HCT116 (cell line): ENCODE data around the gene ENTHD1. TPM values are rescaled to one million over a fixed set of nuclear protein-coding genes. Genes with fewer than 3 reads are reported as not detected.

Experiments used
- ATAC-seq: fragments of 200-7000 bp; cut with Tn5 transposase; 2 replicates; pipeline ENCODE4 v1.9.1; 2020; ENCODE audit warnings: mild to moderate bottlenecking, moderate library complexity
- BruUV-seq: library from RNA; stranded (reverse); fragments of 400-500 nt; replicated peaks from 2 replicates; lab custom pipeline; 2021; lab: Mats Ljungman, UMichigan
- CTCF ChIA-PET: fragments of 300-600 bp; sonication (Branson Sonifier 250); formaldehyde crosslinking; loops from one replicate; lab custom pipeline; 2021; ENCODE audit warnings: antibody characterized with exemption; lab: Charles Lee
- POLR2A ChIA-PET: fragments of 300-600, 350-600 bp; sonication (Branson Sonifier 250); formaldehyde crosslinking; loops from one replicate; lab custom pipeline; 2021; ENCODE audit warnings: antibody characterized with exemption; lab: Charles Lee
- RAD21 ChIA-PET, 2 experiments: fragments of 300-600 bp; sonication (Branson Sonifier 250); formaldehyde crosslinking; loops; one replicate each; lab custom pipeline; 2023; ENCODE audit warnings: low total read pairs in 2 of 2; ENCODE audit not compliant: uncharacterized antibody in 2 of 2, unreplicated experiment in 2 of 2, low non-redundant PET in 1 of 2; lab: Charles Lee
- DNase-seq: peaks from one replicate; pipeline ENCODE4 v3.0.0-alpha.2; 2010; ENCODE audit warnings: low read depth, low spot score
- H2AFZ ChIP-seq: fragments of 200-600 bp; shearing (Covaris generic), sonication (generic); 2 replicates; pipeline ENCODE4 v1.6.1; 2017; ENCODE audit warnings: low read depth, mixed run types, mixed read lengths, antibody characterized with exemption, low read length; ENCODE audit not compliant: poor library complexity, severe bottlenecking
- H3K27ac ChIP-seq: 2 replicates; pipeline ENCODE4 v1.5.1; 2012; ENCODE audit warnings: low read depth, low read length
- H3K27me3 ChIP-seq: fragments of 200-600 bp; sonication (generic); 2 replicates; pipeline ENCODE4 v1.6.1; 2016; ENCODE audit warnings: mixed run types, low read length, mixed read lengths; ENCODE audit not compliant: insufficient read depth
- H3K36me3 ChIP-seq, 2 experiments: fragments of 200-500 bp in 1 of 2; fragments of 200-600 bp in 1 of 2; sonication (Bioruptor generic) in 1 of 2; sonication (generic) in 1 of 2; 2 replicates each; pipeline versions ENCODE4 v1.5.1 to v1.6.1; 2014 to 2016; ENCODE audit warnings: low read length in 2 of 2, inconsistent platforms in 1 of 2, mixed read lengths in 1 of 2, mixed run types in 1 of 2; ENCODE audit not compliant: insufficient read depth in 2 of 2, control insufficient read depth in 1 of 2
- H3K4me1 ChIP-seq, 2 experiments: fragments of 200-600 bp in 1 of 2; sonication (generic) in 1 of 2; 2 replicates each; pipeline versions ENCODE4 v1.5.1 to v1.6.1; 2012 to 2017; ENCODE audit warnings: low read length in 2 of 2, inconsistent platforms in 1 of 2, mild to moderate bottlenecking in 1 of 2, mixed read lengths in 1 of 2, mixed run types in 1 of 2, moderate library complexity in 1 of 2; ENCODE audit not compliant: insufficient read depth in 2 of 2, control insufficient read depth in 1 of 2
- H3K4me2 ChIP-seq: fragments of 200-600 bp; sonication (generic); 2 replicates; pipeline ENCODE4 v1.6.1; 2017; ENCODE audit warnings: mixed run types, low read length, mixed read lengths
- H3K4me3 ChIP-seq, 2 experiments: fragments of 200-600 bp in 1 of 2; sonication (generic) in 1 of 2; replicated peaks in 1 of 2; 2 replicates each; pipeline ENCODE4 v1.5.1; 2011 to 2016; ENCODE audit warnings: low read length in 2 of 2, control low read depth in 1 of 2, low read depth in 1 of 2, mild to moderate bottlenecking in 1 of 2, mixed read lengths in 1 of 2, mixed run types in 1 of 2
- H3K79me2 ChIP-seq: fragments of 200-600 bp; sonication (generic); 2 replicates; pipeline ENCODE4 v1.6.1; 2017; ENCODE audit warnings: mild to moderate bottlenecking, mixed run types, low read length, moderate library complexity, mixed read lengths; ENCODE audit not compliant: insufficient read depth
- H3K9ac ChIP-seq: fragments of 200-600 bp; sonication (generic); 2 replicates; pipeline ENCODE4 v1.6.1; 2016; ENCODE audit warnings: low read length, mixed read lengths
- H3K9me2 ChIP-seq: fragments of 200-600 bp; sonication (generic), shearing (Covaris generic); 2 replicates; pipeline ENCODE4 v1.6.1; 2017; ENCODE audit warnings: mixed run types, mild to moderate bottlenecking, moderate library complexity; ENCODE audit not compliant: insufficient read depth
- H3K9me3 ChIP-seq, 2 experiments: fragments of 200-500 bp in 1 of 2; fragments of 200-600 bp in 1 of 2; sonication (Bioruptor generic) in 1 of 2; sonication (generic) in 1 of 2; 2 replicates each; pipeline ENCODE4 v1.6.1; 2014 to 2017; ENCODE audit warnings: low read length in 2 of 2, mixed read lengths in 2 of 2, inconsistent platforms in 1 of 2, low read depth in 1 of 2, mild to moderate bottlenecking in 1 of 2, mixed run types in 1 of 2, moderate library complexity in 1 of 2; ENCODE audit not compliant: control insufficient read depth in 1 of 2, insufficient read depth in 1 of 2
- H4K20me1 ChIP-seq: fragments of 200-600 bp; sonication (generic), shearing (Covaris generic); 2 replicates; pipeline ENCODE4 v1.6.1; 2017; ENCODE audit warnings: mixed run types, mild to moderate bottlenecking, moderate library complexity; ENCODE audit not compliant: insufficient read depth
- CBX3 ChIP-seq: IDR thresholded peaks from 2 replicates; pipeline ENCODE4 v1.6.1; 2012; ENCODE audit warnings: low read depth
- EGR1 ChIP-seq: IDR thresholded peaks from 2 replicates; pipeline ENCODE4 v1.6.1; 2012; ENCODE audit warnings: low read depth
- FOSL1 ChIP-seq: IDR thresholded peaks from 2 replicates; pipeline ENCODE4 v1.6.1; 2012; ENCODE audit warnings: low read depth
- JUND ChIP-seq: IDR thresholded peaks from 2 replicates; pipeline ENCODE4 v1.6.1; 2012
- RAD21 ChIP-seq: IDR thresholded peaks from 2 replicates; pipeline ENCODE4 v1.6.1; 2012; ENCODE audit warnings: low read depth, mild to moderate bottlenecking
- REST ChIP-seq: IDR thresholded peaks from 2 replicates; pipeline ENCODE4 v1.6.1; 2012; ENCODE audit warnings: low read depth
- SP1 ChIP-seq: IDR thresholded peaks from 2 replicates; pipeline ENCODE4 v1.6.1; 2012; ENCODE audit warnings: low read depth
- ZBTB33 ChIP-seq: IDR thresholded peaks from 2 replicates; pipeline ENCODE4 v1.6.1; 2011; ENCODE audit warnings: mild to moderate bottlenecking, low read length, moderate library complexity; ENCODE audit not compliant: insufficient replicate concordance; ENCODE audit errors: extremely low read depth
- ZFX ChIP-seq: fragments of 450-650 bp; IDR thresholded peaks from 2 replicates; pipeline ENCODE4 v1.6.1; 2017
- intact Hi-C: fragments of 100-400 bp; cut with micrococcal nuclease; formaldehyde crosslinking; loops from 2 replicates; pipeline ENCODE4 v1.10.0; 2022
- total RNA-seq: library from RNA; stranded (reverse); gene quantifications from one replicate; pipeline ENCODE4 v1.2.1, GENCODE V29; 2021; ENCODE audit not compliant: unreplicated experiment

The ENTHD1 gene
- total RNA-seq, 1 experiment from 2014 or later, result not detected

GRCh38 chr22:39895682-39896081 lies 2.1 kb upstream of the ENTHD1 start:
- no peaks in the 10 kb centered on the region for H3K79me2 ChIP-seq
- H3K27ac ChIP-seq, result no peak overlapping the region
- H3K9me3 ChIP-seq, result no peaks in the 10 kb centered on the region
- intact Hi-C loops, result no loop called here
- no peak overlapping the region for H3K4me3 ChIP-seq
- H3K9ac ChIP-seq, result no peak overlapping the region
- ATAC-seq (no peak), DNase-seq (no peak)
- RAD21 ChIA-PET, result no interaction called here
- H3K27me3 ChIP-seq, result peaks cover 55% of the 10 kb centered on the region
- POLR2A ChIA-PET, result no interaction called here
- H3K4me2 ChIP-seq, result no peak overlapping the region
- no peak overlapping the region for H2AFZ ChIP-seq
- TF ChIP-seq RAD21 (no peak), FOSL1 (no peak), EGR1 (no peak), ZFX (no peak), JUND (no peak), REST (no peak), SP1 (no peak), ZBTB33 (no peak), CBX3 (no peak)
- no TSS peak for BruUV-seq
- CTCF ChIA-PET, result interaction anchor here (1.2 kb wide), 1 partner anchor 58 kb away, joined by 3 read pairs; no protein-coding TSS in a partner anchor
- H3K9me2 ChIP-seq, result no peaks in the 10 kb centered on the region
- H4K20me1 ChIP-seq, result no peaks in the 10 kb centered on the region
- H3K36me3 ChIP-seq, result no peaks in the 10 kb centered on the region
- no peaks in the 10 kb centered on the region for H3K4me1 ChIP-seq
